Vagina (tissue), 2 donors: Measurements from ENCODE around the gene RYK.

ENCODE experiments used
- CTCF ChIP-seq, 3 experiments: fragments of 450-650 bp in 2 of 3; fragments of 200-600 bp in 1 of 3; sonication (generic) in 1 of 3; IDR thresholded peaks; one replicate each; pipeline ENCODE4 v1.5.1; 2017 to 2019; ENCODE audit warnings: antibody characterized with exemption in 3 of 3, mild to moderate bottlenecking in 2 of 3, moderate library complexity in 2 of 3
- POLR2A ChIP-seq, 2 donors: fragments of 450-650 bp; IDR thresholded peaks; one replicate each; pipeline ENCODE4 v1.6.1; 2017; ENCODE audit warnings: antibody characterized with exemption in 2 of 2, mild to moderate bottlenecking in 2 of 2, moderate library complexity in 2 of 2

GRCh38 chr3:134149286-134149685, 101.4 kb downstream of the RYK start:
- TF ChIP-seq CTCF (IDR thresholded peaks at IDR 0.05) (no peak), POLR2A (IDR thresholded peaks at IDR 0.05) (no peak)
